CD4-positive, alpha-beta T cell (primary cell): ENCODE measurements around the gene SRPK2. TPM values are rescaled to one million over a fixed set of nuclear protein-coding genes. Genes with fewer than 3 reads are reported as not detected.

Source experiments
- ATAC-seq: fragments of 200-7000 bp; cut with Tn5 transposase; one replicate; pipeline ENCODE4 v1.10.0; 2022; ENCODE audit warnings: mild to moderate bottlenecking; ENCODE audit not compliant: poor library complexity
- CTCF ChIA-PET: fragments of 350-600 bp; sonication (Branson Sonifier 250); formaldehyde crosslinking; loops from one replicate; lab custom pipeline; 2021; ENCODE audit warnings: antibody characterized with exemption, inconsistent platforms; lab: Charles Lee
- POLR2A ChIA-PET: fragments of 350-600 bp; sonication (Branson Sonifier 250); formaldehyde crosslinking; loops from one replicate; lab custom pipeline; 2021; ENCODE audit warnings: antibody characterized with exemption, inconsistent platforms; lab: Charles Lee
- DNase-seq, 14 experiments: peaks; one replicate each; pipeline ENCODE4 v3.0.0-alpha.2; 2013 to 2020; ENCODE audit warnings: mixed read lengths in 2 of 14
- H3K27ac ChIP-seq, 2 donors: one replicate each; pipeline versions ENCODE4 v1.5.1 to v1.7.0; 2013; ENCODE audit warnings: low read length in 2 of 2, low read depth in 1 of 2, mild to moderate bottlenecking in 1 of 2
- H3K27me3 ChIP-seq, 2 experiments: 1 replicate in 1 of 2; 2 replicates in 1 of 2; pipeline versions ENCODE4 v1.6.1 to v1.7.0; 2013; ENCODE audit warnings: low read length in 2 of 2, control low read depth in 1 of 2, mild to moderate bottlenecking in 1 of 2, moderate library complexity in 1 of 2; ENCODE audit not compliant: insufficient read depth in 2 of 2, control insufficient read depth in 1 of 2
- H3K36me3 ChIP-seq: one replicate; pipeline ENCODE4 v1.6.1; 2013; ENCODE audit warnings: low read length, control low read depth; ENCODE audit not compliant: insufficient read depth
- H3K4me1 ChIP-seq: one replicate; pipeline ENCODE4 v1.6.1; 2013; ENCODE audit warnings: low read length, control low read depth; ENCODE audit not compliant: insufficient read depth
- H3K4me3 ChIP-seq: one replicate; pipeline ENCODE4 v1.5.1; 2013; ENCODE audit warnings: mild to moderate bottlenecking, low read length, moderate library complexity
- H3K9me3 ChIP-seq, 2 experiments: 1 replicate in 1 of 2; 2 replicates in 1 of 2; pipeline versions ENCODE4 v1.6.1 to v1.7.0; 2013; ENCODE audit warnings: low read length in 2 of 2, mild to moderate bottlenecking in 2 of 2, control low read depth in 1 of 2, moderate library complexity in 1 of 2; ENCODE audit not compliant: control insufficient read depth in 1 of 2, insufficient read depth in 1 of 2
- H3K27ac Mint-ChIP-seq: one replicate; pipeline ENCODE4 v1.8.0; 2020; ENCODE audit warnings: mixed read lengths
- H3K27me3 Mint-ChIP-seq: one replicate; pipeline ENCODE4 v1.8.0; 2021; ENCODE audit warnings: mixed read lengths
- H3K36me3 Mint-ChIP-seq: one replicate; pipeline ENCODE4 v1.8.0; 2021; ENCODE audit warnings: low read depth, mixed read lengths
- H3K4me1 Mint-ChIP-seq: one replicate; pipeline ENCODE4 v1.8.0; 2021; ENCODE audit warnings: low read depth, mixed read lengths
- H3K4me3 Mint-ChIP-seq: one replicate; pipeline ENCODE4 v1.8.0; 2020; ENCODE audit warnings: mild to moderate bottlenecking, mixed read lengths
- H3K9me3 Mint-ChIP-seq: one replicate; pipeline ENCODE4 v1.8.0; 2020; ENCODE audit warnings: mixed read lengths
- intact Hi-C, 2 experiments: fragments of 100-400 bp; cut with DNase I in 1 of 2; cut with micrococcal nuclease in 1 of 2; formaldehyde crosslinking; loops; one replicate each; pipeline versions ENCODE4 v1.15.1 to v1.9.0; 2023 to 2025; cut with DNase I, micrococcal nuclease
- total RNA-seq, 174 experiments: library from RNA in 2 of 174; stranded (reverse) in 2 of 174; gene quantifications; one replicate each; pipeline ENCODE4 v1.2.3 and lab custom pipeline; 2021 to 2026
- TF ChIP-seq, protein P1 (sequence below): fragments of 200-600 bp; IDR thresholded peaks from one replicate; pipeline ENCODE4 v1.8.0; 2022; ENCODE audit warnings: antibody characterized with exemption, mild to moderate bottlenecking

Gene SRPK2
- total RNA-seq, 2 experiments from 2014 or later: 39.9 to 40.9 TPM

DNA sequence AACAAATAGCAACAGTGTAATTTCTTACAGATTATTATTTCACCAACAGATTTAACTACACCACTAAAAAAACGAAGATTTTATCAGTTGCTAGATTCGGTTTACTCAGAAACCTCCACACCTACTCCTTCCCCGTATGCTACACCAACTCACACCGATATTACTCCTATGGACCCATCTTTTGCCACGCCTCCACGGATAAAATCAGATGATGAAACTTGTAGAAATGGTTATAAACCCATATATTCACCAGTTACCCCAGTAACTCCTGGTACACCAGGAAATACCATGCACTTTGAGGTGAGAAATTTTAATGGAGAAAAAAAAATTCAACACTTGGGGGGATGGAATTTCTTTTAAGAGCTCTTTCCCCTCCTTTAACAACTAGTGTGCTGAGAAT, 282.2 kb downstream of the SRPK2 start:
- H3K4me3 Mint-ChIP-seq: no peak overlapping the region

DNA sequence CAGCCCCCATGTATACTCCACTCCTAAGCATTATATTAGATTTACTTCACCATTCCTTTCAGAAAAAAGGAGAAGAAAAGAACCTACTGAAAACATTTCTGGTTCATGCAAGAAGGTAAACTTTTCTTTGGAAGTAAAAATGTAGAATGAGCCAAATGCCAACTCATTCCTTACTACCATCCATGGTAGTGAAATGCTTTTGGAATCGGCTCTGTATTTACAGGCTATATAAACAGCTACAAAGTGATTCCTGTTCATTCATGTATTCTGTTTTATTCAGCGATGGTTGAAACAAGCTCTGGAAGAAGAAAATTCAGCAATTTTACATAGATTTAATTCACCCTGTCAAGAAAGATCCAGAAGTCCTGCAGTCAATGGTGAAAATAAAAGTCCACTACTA, 283.1 kb downstream of the SRPK2 start:
- intact Hi-C loops: no loop called here
- Mint-ChIP-seq H3K4me1 (peaks cover 34% of the 10 kb centered on the region), H3K9me3 (no peaks in the 10 kb centered on the region), H3K36me3 (peaks cover 91% of the 10 kb centered on the region), H3K27ac (peak overlapping the region; percentile 55), H3K27me3 (no peaks in the 10 kb centered on the region), H3K4me3 (no peak overlapping the region)
- ChIA-PET POLR2A (interaction anchor here (1.9 kb wide), 1 partner anchor 13 kb away, joined by 4 read pairs; no protein-coding TSS in a partner anchor), CTCF (no interaction called here)
- Histone ChIP-seq H3K4me3 (no peak overlapping the region), H3K27me3 (no peaks in the 10 kb centered on the region), H3K9me3 (no peaks in the 10 kb centered on the region), H3K27ac (peak overlapping the region in 1 of 2 donors; percentile 18), H3K4me1 (peaks cover 3% of the 10 kb centered on the region), H3K36me3 (peaks cover 94% of the 10 kb centered on the region)
- TF ChIP-seq, protein P1, sequence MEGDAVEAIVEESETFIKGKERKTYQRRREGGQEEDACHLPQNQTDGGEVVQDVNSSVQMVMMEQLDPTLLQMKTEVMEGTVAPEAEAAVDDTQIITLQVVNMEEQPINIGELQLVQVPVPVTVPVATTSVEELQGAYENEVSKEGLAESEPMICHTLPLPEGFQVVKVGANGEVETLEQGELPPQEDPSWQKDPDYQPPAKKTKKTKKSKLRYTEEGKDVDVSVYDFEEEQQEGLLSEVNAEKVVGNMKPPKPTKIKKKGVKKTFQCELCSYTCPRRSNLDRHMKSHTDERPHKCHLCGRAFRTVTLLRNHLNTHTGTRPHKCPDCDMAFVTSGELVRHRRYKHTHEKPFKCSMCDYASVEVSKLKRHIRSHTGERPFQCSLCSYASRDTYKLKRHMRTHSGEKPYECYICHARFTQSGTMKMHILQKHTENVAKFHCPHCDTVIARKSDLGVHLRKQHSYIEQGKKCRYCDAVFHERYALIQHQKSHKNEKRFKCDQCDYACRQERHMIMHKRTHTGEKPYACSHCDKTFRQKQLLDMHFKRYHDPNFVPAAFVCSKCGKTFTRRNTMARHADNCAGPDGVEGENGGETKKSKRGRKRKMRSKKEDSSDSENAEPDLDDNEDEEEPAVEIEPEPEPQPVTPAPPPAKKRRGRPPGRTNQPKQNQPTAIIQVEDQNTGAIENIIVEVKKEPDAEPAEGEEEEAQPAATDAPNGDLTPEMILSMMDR: no peak
- ATAC-seq (no peak), DNase-seq (no peak)

More for the DNA sequence above, 282.2 kb downstream of the SRPK2 start:
- POLR2A ChIA-PET: interaction anchor here (0.6 to 1.9 kb wide), 2 partner anchors 12 to 857 kb away, joined by 3 to 4 read pairs; no protein-coding TSS in a partner anchor
- H3K4me3 ChIP-seq: no peak overlapping the region
- no peaks in the 10 kb centered on the region for H3K9me3 ChIP-seq
- CTCF ChIA-PET: no interaction called here
- intact Hi-C loops: loop anchor here in 1 of 2 experiments (2.0 kb wide), 1 partner anchor 36 kb away; no protein-coding TSS in a partner anchor
- H3K36me3 ChIP-seq: peaks cover 95% of the 10 kb centered on the region
- H3K27ac ChIP-seq: no peak overlapping the region
- TF ChIP-seq, protein P1: no peak
- DNase-seq (no peak), ATAC-seq (no peak)
- H3K27me3 ChIP-seq: no peaks in the 10 kb centered on the region
- Mint-ChIP-seq H3K27me3 (no peaks in the 10 kb centered on the region), H3K36me3 (peaks cover 91% of the 10 kb centered on the region), H3K27ac (peak overlapping the region; percentile 55), H3K9me3 (no peaks in the 10 kb centered on the region), H3K4me1 (peaks cover 30% of the 10 kb centered on the region)
- peaks cover 3% of the 10 kb centered on the region for H3K4me1 ChIP-seq

DNA sequence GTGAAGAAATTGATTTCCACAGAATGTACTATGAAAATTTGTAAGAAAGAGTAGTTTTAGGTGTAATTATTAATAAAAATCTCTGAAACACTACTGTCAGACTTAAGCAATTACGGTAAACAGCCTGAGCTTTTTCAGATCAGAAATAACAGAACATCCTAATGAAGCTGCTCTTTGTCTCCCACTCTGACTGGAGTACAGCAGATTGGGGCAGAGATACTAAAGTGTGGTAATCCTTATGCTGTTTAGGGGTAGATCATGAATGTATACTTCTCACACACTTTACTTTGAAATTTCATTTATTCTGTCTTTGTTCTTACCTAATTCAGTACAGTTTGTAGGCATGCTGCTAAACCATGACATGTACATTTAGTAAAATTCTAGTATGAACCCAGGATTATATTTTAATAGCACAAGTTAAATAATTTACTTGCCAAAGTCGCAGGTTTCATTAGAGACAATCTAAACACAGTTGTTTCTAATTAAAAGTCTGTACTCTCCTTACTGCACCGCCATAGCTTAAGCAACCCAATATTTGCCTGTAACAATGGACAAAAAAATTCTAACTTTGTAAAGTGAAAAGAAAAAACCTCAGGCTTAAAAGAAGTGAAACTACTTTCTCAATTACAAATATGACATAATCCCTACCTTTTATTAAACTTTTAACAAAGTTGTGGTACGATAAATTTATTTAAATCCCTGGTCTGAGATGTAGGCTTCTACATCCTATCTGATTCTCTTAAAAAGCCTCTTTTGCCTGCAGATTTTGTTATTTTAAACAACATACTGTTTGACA, 286.0 kb downstream of the SRPK2 start:
- no peaks in the 10 kb centered on the region for H3K9me3 ChIP-seq
- no peak for ATAC-seq
- TF ChIP-seq, protein P1: no peak
- intact Hi-C loops: no loop called here
- CTCF ChIA-PET: interaction anchor here (1.0 kb wide), 1 partner anchor 89 kb away, joined by 3 read pairs; no protein-coding TSS in a partner anchor
- peaks cover 53% of the 10 kb centered on the region for H3K4me1 Mint-ChIP-seq
- H3K36me3 Mint-ChIP-seq: peaks cover 88% of the 10 kb centered on the region
- H3K27me3 Mint-ChIP-seq: no peaks in the 10 kb centered on the region
- no peak overlapping the region for H3K4me3 ChIP-seq
- POLR2A ChIA-PET: no interaction called here
- H3K36me3 ChIP-seq: peaks cover 89% of the 10 kb centered on the region
- no peak overlapping the region for H3K4me3 Mint-ChIP-seq
- DNase-seq: no peak
- H3K27me3 ChIP-seq: no peaks in the 10 kb centered on the region
- peak overlapping the region; percentile 81 for H3K27ac Mint-ChIP-seq
- H3K4me1 ChIP-seq: peaks cover 3% of the 10 kb centered on the region
- no peak overlapping the region for H3K27ac ChIP-seq
- no peaks in the 10 kb centered on the region for H3K9me3 Mint-ChIP-seq
